Activated CD8-positive, alpha-beta memory T cell treated with anti-CD3 and anti-CD28 coated beads for 36 hours (primary cell): ENCODE measurements around the gene CHTF18. TPM values are rescaled to one million over a fixed set of nuclear protein-coding genes. Genes with fewer than 3 reads are reported as not detected.
"Not testable (repeated sequence)": the region's sequence is repeated elsewhere in the genome, so short reads cannot be mapped to it uniquely, and the experiment has no call there.

Source experiments
- CTCF ChIA-PET: fragments of 350-600 bp; sonication (Branson Sonifier 250); formaldehyde crosslinking; loops from one replicate; lab custom pipeline; 2021; ENCODE audit warnings: antibody characterized with exemption; lab: Charles Lee
- POLR2A ChIA-PET: fragments of 350-600 bp; sonication (Branson Sonifier 250); formaldehyde crosslinking; loops from one replicate; lab custom pipeline; 2021; ENCODE audit warnings: antibody characterized with exemption; lab: Charles Lee
- total RNA-seq, 2 experiments: library from RNA; stranded (reverse); gene quantifications; one replicate each; pipeline ENCODE4 v1.2.3, GENCODE V29; 2021

CHTF18 gene
- total RNA-seq = 100 to 1,000 TPM; 122 to 128 TPM

GRCh38 chr16:788399-789126 lies at the start of gene CHTF18:
TSS of gene CHTF18 (plus strand) at chr16:788620. CDS start at chr16:788685, 65 bp downstream.
- POLR2A ChIA-PET = interaction anchor here (0.5 to 1.4 kb wide), 4 partner anchors 13 to 94 kb away, joined by 3 to 6 read pairs (median 4); partner anchors contain the start of gene CCDC78
- CTCF ChIA-PET = interaction anchor here (0.5 to 3.3 kb wide), 9 partner anchors 15 to 1068 kb away, joined by 3 to 16 read pairs (median 4); partner anchors contain the start of genes METRN and RHOT2

GRCh38 chr16:739560-740458 lies 48.6 kb upstream of the CHTF18 start:
- CTCF ChIA-PET = interaction anchor here (0.6 to 5.2 kb wide), 6 partner anchors 13 to 777 kb away, joined by 3 to 17 read pairs (median 10); partner anchors contain the start of genes ANTKMT, CCDC78, HAGHL and METRN
- POLR2A ChIA-PET = interaction anchor here (0.6 to 1.2 kb wide), 2 partner anchors 11 to 348 kb away, joined by 3 read pairs; no protein-coding TSS in a partner anchor

DNA sequence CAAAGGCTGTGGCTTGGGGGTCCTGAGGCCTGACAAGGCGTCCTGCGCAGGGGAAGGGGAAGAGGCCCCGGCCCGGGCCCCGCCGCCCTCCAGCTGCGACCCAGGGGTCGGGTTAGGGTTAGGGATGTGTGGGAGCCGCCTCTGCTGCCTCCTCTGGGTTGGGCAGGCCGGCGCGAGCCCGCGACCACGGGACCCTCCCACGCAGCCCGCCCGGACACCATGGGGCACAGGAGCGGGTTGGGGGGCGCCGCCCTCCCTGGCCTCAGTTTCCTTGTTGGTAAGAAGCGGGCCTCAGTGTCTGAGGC lies 48.0 kb upstream of the CHTF18 start:
- ChIA-PET POLR2A (interaction anchor here (0.8 to 1.2 kb wide), 2 partner anchors 12 to 18 kb away, joined by 3 read pairs; no protein-coding TSS in a partner anchor), CTCF (interaction anchor here (0.6 to 5.2 kb wide), 8 partner anchors 11 to 776 kb away, joined by 3 to 17 read pairs (median 6); partner anchors contain the start of genes ANTKMT, CCDC78, HAGHL and METRN)

DNA sequence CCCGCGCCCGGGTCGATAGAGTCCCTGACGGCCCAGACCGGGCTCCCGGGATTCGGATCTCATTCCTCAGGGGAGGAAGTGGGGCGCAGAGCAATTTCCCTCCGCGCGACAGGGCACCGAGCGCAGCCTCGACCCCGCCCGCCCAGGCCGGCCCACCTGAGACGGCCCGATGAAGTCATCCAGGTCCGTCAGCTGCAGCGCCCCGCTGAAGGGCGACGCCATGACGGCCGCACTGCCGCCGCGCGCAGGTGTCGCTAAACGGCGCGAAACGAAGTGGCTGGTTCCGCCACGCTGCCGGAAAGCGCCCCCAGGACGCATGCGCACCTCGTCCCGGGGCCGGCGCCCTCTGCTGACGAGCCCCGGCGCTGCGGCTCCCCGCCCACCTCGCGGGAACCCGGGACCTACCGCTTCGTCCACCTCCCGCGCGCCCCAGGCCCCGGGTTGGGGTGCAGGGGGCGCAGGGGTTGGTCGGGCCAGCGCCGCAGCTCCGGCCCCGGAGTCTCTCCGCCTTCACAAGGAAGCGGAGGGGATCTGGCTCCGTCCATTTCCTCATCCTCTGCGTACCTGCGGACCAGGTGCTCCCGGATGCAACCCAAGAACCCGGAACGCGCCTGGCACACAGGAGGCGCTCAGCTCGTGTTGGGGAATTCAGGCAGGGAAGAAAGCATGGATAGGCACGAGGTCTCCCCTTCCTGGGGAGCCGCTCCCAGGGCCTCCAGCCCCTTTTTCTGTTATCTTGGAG lies 47.5 kb upstream of the CHTF18 start, which contains the start of gene CIAO3:
CIAO3 (minus strand) TSS at position 234 of the 742 bp plus-strand sequence; CDS start at position 222, 12 bp downstream.
- CTCF ChIA-PET = interaction anchor here (0.6 to 5.2 kb wide), 9 partner anchors 11 to 775 kb away, joined by 3 to 17 read pairs (median 6); partner anchors contain the start of genes ANTKMT, CCDC78, HAGHL and METRN

DNA sequence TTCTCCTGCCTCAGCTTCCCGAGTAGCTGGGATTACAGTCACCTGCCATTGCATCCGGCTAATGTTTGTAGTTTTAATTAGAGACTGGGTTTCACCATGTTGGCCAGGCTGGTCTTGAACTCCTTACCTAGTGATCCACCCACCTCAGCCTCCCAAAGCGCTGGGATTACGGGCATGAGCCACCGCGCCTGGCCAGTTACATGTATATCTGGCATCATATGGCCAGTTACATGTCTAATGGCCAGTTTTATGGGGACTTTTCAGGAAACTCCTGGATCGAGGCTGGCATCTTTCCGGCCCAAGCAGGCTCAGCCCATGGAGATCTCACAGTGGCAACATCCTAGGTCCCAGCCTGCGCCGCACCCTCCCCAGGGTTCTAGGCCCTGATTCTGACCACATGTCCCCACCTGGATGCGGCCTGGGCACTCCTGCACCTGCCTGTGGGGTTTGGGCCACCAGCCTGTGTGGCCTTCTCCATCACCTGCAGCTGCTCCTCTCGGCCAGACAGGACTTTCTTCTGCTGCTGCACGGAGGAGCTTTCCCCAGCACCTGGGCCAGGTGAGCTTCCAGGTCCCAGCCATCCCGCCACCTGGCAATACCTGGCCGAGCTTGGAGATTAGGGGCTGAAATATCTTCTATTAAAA lies 46.3 kb upstream of the CHTF18 start:
- ChIA-PET CTCF (interaction anchor here (1.1 to 5.2 kb wide), 5 partner anchors 12 to 29 kb away, joined by 3 to 17 read pairs (median 6); partner anchors contain the start of genes ANTKMT and METRN), POLR2A (interaction anchor here (0.7 kb wide), 1 partner anchor 11 kb away, joined by 3 read pairs; no protein-coding TSS in a partner anchor)

More for the DNA sequence above, 47.5 kb upstream of the CHTF18 start, which contains the start of gene CIAO3:
- POLR2A ChIA-PET = interaction anchor here (0.8 to 1.2 kb wide), 3 partner anchors 13 to 20 kb away, joined by 3 read pairs; partner anchors contain the start of gene ANTKMT

- POLR2A ChIA-PET = not testable (repeated sequence)
- CTCF ChIA-PET = interaction anchor here (0.8 to 5.2 kb wide), 4 partner anchors 23 to 47 kb away, joined by 3 to 17 read pairs (median 6); no protein-coding TSS in a partner anchor
These were observed 45.5 kb upstream of the CHTF18 start for GRCh38 chr16:742894-743293.

DNA sequence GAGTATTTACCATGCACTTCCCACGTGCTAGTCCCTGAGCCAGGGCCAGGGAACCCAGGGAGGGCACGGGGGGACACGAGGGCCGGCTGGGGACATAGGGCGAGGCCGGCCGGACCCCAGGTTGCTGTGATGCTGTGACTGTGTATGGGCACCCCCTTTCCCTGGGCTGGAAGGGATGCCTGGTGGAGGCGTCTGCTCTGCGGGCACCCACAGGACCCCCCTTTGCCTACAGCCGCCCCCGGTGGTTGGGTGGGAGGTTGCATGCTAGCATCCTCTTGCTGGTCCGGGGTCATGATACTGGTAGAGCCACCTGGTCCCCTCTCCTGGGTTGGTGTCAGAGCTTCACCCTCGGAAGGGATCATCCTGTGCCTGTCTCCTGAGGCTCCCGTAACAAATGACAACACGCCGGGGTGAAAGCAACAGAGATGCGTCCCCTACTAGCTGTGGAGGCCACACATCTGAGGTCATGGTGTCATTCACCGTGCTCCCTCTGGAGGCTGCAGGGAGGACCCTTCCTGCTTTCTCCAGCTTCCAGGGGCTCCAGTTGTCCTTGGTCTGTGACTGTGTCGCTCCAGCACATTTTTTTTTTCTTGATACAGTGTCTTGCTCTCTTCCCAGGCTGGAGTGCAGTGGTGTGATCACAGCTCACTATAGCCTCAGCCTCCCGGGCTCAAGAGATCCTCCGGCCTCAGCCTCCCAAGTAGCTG lies 44.5 kb upstream of the CHTF18 start:
- ChIA-PET CTCF (interaction anchor here (0.7 to 5.2 kb wide), 8 partner anchors 8 to 1041 kb away, joined by 3 to 17 read pairs (median 3); no protein-coding TSS in a partner anchor), POLR2A (interaction anchor here (0.6 kb wide), 1 partner anchor 974 kb away, joined by 3 read pairs; no protein-coding TSS in a partner anchor)

DNA sequence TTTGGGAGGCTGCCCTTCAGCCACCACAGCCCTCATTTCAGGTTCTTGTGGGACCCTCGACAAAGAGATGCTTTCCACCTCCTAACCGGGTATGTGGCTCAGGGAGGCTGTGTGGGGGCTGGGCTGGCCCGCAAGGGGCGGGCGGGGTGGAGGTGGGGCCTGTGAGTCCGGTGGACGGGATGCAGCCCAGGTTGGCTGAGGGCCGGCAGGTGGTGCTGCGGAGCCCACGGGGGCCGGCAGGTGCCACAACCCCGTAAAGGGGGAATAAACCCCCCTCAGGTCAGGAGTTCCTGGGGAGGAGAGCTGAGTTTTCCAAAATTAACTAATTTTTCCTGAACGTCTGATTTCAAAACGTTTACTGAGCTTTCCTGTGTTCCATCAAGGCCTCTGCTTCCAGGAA lies 42.7 kb upstream of the CHTF18 start:
- ChIA-PET CTCF (interaction anchor here (0.6 kb wide), 2 partner anchors 9 to 312 kb away, joined by 3 read pairs; no protein-coding TSS in a partner anchor), POLR2A (no interaction called here)

GRCh38 chr16:746637-747036 lies 41.8 kb upstream of the CHTF18 start:
- ChIA-PET POLR2A (no interaction called here), CTCF (no interaction called here)

- CTCF ChIA-PET = no interaction called here
- POLR2A ChIA-PET = no interaction called here
These were observed 40.3 kb upstream of the CHTF18 start for GRCh38 chr16:747978-748746.

- POLR2A ChIA-PET = no interaction called here
- CTCF ChIA-PET = no interaction called here
These were observed 39.4 kb upstream of the CHTF18 start for GRCh38 chr16:749010-749409.

- CTCF ChIA-PET = interaction anchor here (0.6 to 1.4 kb wide), 2 partner anchors 39 to 87 kb away, joined by 3 to 6 read pairs; no protein-coding TSS in a partner anchor
- POLR2A ChIA-PET = no interaction called here
These were observed 37.9 kb upstream of the CHTF18 start for GRCh38 chr16:750485-750884.

DNA sequence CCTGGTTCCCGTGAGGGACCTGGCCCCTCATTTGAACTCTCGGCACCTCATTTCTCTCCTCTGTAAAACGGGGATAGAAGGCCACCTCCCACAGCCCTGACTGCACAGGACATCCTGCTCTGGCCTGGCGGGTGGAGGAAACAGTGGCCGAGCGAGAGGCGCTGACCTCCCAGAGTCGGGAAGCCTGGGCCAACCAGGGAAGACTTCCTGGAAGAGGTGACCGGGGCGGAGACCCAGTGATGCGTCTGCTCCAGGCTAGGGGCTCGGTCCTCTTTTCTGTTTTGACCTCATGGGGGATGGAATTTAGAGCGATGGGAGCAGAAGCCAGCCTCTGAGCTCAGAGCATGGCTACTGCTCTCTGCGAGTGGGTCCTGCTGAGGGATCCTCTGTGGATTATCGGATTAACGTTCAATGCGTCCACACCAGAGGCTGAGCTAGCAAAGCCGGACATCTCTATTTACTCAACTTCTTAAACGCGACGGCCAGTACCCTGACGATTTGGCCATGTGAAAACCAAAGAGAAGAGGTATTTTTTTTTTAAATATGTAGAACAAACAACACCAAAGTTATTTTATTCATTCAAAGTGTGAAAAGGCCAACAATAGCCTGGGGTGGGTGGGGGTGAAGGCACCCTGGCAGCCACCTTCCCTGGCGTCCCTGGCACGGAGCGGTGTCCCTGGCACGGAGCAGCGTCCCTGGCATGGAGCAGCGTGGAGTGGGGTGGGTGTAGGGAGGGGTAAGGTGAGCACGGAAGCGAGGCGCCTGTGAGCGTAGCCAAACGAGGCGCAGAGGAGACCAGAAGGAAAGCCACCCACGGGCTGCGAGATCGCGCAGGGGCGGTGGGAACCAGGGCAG lies 37.0 kb upstream of the CHTF18 start:
- CTCF ChIA-PET = interaction anchor here (1.4 kb wide), 1 partner anchor 39 kb away, joined by 6 read pairs; no protein-coding TSS in a partner anchor
- POLR2A ChIA-PET = no interaction called here

DNA sequence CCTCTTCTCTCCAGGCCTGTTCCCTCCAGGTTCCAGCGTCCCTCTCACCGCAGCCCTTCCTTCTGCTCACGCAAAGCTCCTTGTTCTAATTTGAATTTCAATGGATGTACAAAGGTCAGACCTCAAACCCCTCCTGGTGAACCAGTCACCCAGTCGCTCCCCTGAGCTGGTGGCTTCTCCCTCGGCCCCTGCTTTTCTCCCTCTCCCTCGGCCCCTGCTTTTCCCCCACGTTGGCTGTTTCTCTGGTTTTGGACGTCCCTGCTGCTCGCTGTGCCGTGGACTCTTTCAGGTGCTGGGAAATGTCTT lies 36.5 kb upstream of the CHTF18 start:
- ChIA-PET CTCF (no interaction called here), POLR2A (no interaction called here)

DNA sequence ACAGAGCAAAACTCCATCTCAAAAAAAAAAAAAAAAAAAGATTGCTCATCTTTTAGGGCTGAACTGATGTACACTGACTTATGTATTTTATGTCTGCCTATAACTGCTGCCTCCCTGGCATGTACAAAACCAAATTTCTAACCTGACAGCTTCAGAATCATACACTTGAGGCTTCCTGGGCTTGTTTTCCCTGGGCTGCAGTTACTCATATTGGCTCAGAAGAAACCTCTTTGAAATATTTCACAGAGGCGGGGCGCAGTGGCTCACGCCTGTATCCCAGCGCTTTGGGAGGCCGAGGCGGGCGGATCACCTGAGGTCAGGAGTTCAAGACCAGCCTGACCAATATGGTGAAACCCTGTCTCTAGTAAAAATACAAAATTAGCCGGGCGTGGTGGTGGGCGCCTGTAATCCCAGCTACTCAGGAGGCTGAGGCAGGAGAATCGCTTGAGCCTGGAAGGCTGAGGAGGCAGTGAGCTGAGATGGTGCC lies 34.3 kb upstream of the CHTF18 start:
- POLR2A ChIA-PET = not testable (repeated sequence)
- CTCF ChIA-PET = interaction anchor here (0.7 kb wide), 2 partner anchors 138 to 709 kb away, joined by 3 to 6 read pairs; no protein-coding TSS in a partner anchor
